HG02678 (cell line): ENCODE measurements around the gene MIPEP.
"Not testable (repeated sequence)": the region's sequence is repeated elsewhere in the genome, so short reads cannot be mapped to it uniquely, and the experiment has no call there.

Experiments used
- ATAC-seq: cut with Tn5 transposase; IDR thresholded peaks from one replicate; pipeline ENCODE4 v1.9.1; 2021; ENCODE audit warnings: mild to moderate bottlenecking, moderate library complexity; ENCODE audit not compliant: unreplicated experiment

Gene MIPEP

GRCh38 chr13:23751195-23751594 is 138.0 kb downstream of the MIPEP start:
- peak; percentile 38 for ATAC-seq

GRCh38 chr13:23750383-23751121 is 138.6 kb downstream of the MIPEP start:
- ATAC-seq = no peak

DNA sequence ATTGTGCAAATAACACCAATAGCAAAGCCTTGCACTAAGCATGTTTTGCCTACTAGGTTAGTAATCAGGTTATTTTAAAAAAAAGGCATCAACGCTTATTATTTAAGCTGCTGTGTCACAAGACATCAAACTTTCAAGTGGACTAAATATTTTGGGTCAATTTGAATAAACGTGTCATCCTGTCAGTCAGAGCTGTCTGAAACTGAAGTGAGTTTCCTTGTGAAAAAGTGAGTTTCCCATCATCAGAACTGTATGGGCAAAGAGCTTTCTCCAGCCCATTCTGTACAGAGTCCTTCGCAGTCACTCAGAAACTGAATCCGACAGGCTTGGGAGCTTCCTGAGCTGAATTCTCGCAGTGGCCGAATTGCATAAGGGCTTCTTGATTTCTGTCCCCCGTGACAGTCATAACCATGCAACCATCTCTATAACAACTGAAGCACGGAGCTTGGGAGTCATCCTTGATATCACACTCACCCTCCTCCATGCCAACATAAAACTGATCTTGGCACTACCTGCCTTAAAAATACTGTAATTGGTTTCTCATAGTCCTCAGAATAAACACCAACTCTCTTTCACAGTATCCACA is 139.8 kb downstream of the MIPEP start:
- ATAC-seq = no peak

- ATAC-seq = no peak
Observed at GRCh38 chr13:23748109-23748990, 140.8 kb downstream of the MIPEP start.

GRCh38 chr13:23746141-23746540 is 143.1 kb downstream of the MIPEP start:
- not testable (repeated sequence) for ATAC-seq

DNA sequence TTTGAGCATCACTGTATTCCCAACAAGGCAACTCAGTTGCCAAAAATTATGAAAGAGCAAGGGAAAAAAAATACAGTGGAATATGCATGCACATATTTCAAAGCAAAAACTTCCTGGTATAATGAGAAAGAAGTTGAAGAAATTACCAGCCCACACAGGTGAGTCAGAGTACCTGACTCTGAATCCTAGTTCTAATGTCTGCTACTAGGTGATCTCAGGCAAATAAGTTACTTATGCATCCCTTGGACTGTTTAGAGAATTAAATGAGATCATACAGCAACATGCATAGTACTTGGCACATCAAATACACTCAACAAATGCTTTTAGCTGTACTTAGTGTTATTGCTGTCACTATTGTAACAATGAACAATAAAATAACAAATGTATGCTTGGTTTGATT is 144.9 kb downstream of the MIPEP start:
- ATAC-seq = no peak

DNA sequence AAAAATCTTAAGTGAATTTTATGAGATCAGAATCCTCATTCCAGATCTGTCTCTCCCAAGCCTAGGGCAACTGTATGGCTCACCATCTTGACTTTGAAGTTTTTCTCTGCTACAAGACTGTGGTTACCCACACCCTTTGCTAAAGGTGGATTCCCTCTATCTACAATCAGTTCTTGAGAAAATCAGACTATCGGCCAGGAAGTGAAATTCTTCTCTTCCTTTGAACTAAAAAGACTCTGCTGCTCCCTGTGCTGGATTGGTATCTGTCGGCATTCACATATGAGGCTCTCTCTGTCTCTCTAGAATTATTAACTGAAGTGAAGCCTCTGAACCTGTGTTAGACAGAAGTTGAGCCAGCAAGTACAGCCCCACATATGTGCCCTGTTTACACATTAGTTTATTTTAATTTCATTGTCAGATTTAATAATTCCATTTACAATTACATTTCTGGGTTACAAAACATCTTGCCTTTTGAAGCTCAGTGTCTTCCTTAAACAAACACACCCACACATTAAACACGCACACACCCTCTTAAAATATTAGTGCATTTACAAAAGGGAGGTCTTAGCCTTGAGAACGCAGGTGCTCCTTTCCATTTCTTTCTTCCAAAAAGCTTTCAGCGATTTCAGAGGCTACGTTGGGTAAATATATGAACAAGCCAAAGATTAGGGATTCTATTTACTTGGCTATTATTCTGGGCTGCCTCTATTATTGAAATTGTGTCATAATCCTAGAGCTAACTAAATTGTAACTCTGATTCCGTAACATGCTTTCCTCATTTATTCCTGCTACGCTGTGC is 145.7 kb downstream of the MIPEP start:
- peak; percentile 70 for ATAC-seq

DNA sequence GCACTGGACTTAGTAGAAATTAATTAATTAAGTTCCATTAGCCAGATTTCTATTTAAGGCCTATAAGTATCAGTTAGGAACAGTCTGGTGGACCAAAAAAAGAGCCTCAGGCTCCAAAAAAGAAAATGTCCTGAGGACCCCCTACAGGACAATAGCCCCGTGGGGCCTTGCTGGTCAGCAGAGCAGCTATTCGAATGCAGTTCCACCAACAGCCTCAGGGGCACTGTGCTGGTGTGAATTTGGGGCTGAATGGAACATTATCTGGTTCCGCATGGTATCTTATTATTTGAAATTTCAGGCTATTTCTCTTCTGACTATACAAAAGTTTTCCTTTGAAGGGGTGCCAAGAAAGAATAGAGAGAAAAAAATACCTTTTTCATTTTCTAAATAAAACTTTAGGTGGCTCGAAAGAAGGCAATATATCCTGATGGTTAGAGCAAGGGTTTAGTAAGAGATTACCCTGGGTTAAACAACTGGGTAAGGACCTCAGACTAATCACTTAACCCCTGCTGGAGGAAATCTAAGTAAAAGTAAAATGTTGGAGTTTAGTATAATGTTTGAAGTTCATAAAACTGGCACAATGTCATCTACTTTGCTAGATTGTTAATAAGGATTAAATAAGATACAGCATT is 147.2 kb downstream of the MIPEP start:
- no peak for ATAC-seq

GRCh38 chr13:23740002-23740401 is 149.2 kb downstream of the MIPEP start:
- ATAC-seq = no peak

- ATAC-seq = no peak
Observed at GRCh38 chr13:23739596-23739995, 149.6 kb downstream of the MIPEP start.

DNA sequence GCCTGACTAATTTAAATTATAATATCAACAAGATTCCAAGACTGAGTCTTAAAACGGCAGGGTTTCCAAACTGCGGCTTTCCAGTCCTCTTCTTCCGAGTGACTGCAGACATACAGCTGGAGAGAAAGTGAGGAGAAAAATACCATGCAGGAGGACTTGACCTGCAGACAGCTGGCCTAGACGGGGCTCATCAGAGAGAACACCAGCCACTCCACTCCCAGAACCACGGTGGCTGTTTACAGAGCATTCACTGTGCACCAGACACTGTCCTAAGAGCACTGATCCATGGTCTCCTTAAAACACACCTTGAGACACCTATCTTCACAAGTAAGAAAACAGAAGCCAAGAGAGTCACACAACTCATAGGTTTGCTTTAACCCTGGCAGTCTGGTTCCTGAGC is 152.7 kb downstream of the MIPEP start:
- ATAC-seq = no peak

DNA sequence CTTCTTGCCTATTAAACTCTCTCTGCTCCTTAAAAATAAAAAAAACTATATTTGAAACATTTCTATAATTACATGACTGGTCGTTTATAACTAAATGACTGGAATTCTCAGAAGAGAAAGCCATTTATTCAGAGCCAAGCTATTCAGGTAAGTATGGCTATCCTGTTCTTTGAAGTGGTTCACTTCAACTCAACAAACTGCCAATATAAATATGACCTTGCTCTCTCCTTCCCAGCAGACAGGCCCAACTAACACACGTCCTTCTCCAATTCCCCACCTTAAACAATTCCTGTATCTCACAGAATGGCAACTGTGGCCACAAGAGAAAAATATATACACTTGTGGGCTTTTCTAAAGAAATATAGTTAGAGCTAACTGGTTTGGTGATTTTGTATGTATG is 153.9 kb downstream of the MIPEP start:
- ATAC-seq = no peak

- ATAC-seq = no peak
Observed at GRCh38 chr13:23731709-23732108, 157.5 kb downstream of the MIPEP start.

GRCh38 chr13:23730251-23730650 is 158.9 kb downstream of the MIPEP start:
- no peak for ATAC-seq

- no peak for ATAC-seq
Observed at GRCh38 chr13:23729531-23729930, 159.7 kb downstream of the MIPEP start.

DNA sequence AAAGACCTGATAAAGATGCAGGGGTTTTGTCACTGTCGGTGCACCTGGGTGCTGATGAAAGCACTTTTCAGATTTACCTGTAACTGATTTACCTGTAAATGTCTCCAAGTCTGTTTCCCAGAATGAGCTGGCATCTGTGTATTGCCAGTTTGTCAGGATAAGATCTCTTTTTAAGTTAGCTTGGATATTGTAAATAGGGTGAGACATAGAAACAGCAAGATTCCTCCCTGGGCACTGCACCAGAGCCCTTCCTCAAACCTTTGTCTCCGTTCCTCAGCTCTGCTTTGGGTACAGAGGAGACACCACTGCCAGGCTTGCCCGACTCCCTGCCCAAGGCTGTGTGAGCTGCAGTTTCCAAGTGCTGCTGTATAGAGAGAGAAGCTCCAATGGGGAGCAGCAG is 160.4 kb downstream of the MIPEP start:
- ATAC-seq = no peak

- ATAC-seq = no peak
Observed at GRCh38 chr13:23725922-23726321, 163.3 kb downstream of the MIPEP start.

DNA sequence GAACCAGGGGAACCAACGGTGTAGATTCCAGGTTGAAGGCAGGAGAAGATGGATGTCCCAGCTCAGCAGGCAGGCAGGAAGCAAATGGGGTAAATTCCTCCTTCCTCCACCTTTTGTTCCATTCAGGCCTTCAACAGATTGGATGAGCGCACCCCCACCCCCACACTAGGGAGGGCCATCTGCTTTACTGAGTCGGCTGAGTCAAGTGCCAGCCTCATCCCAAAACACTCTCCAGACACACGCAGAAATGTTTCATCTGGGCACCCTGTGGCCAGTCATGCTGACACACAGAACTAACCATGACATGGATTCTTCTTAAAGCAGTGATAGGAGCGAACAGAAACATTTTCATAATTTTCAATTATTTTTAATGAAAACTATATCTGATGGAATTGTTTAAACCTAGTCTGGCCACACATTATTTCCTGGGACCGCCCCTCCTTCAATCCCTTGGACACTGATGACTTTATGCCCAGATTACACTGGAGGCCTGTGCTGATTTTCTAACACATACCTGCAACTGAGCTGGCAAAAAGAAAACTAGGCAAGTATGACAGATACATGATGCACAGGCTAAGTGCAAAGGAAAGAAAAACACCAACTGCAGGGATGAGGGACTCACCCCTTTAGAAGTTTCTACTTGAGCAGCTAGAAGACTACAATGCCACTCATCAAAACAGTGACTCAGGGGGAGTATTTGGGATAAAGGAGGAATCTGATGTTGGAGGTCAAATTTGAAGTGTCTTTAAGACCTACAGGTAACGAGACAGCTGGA is 164.8 kb downstream of the MIPEP start:
- no peak for ATAC-seq

- ATAC-seq = no peak
Observed at GRCh38 chr13:23723471-23723870, 165.7 kb downstream of the MIPEP start.
